Keratinocyte (primary cell): ENCODE results near the gene RHD. TPM values are rescaled to one million over a fixed set of nuclear protein-coding genes. Genes with fewer than 3 reads are reported as not detected.
"Not testable (repeated sequence)": the region's sequence is repeated elsewhere in the genome, so short reads cannot be mapped to it uniquely, and the experiment has no call there.

ENCODE experiments used
- DNase-seq: peaks from one replicate; pipeline ENCODE4 v3.0.0-alpha.2; 2011; ENCODE audit warnings: low read depth, missing footprints, low spot score
- FAIRE-seq: peaks from 2 replicates; lab custom pipeline; 2011; peaks lifted over from hg19 to GRCh38; lab: Jason Lieb, UNC
- H2AFZ ChIP-seq: 2 replicates; pipeline ENCODE4 v1.6.0; 2012; ENCODE audit warnings: low read length, control low read depth, inconsistent platforms; ENCODE audit not compliant: control insufficient read depth
- H3K27ac ChIP-seq: 2 replicates; pipeline ENCODE4 v1.5.1; 2011; ENCODE audit warnings: low read length; ENCODE audit not compliant: control insufficient read depth, insufficient read depth
- H3K27me3 ChIP-seq: 3 replicates; pipeline ENCODE4 v1.6.0; 2011; ENCODE audit warnings: low read length; ENCODE audit not compliant: control insufficient read depth, insufficient read depth; ENCODE audit errors: extremely low read depth
- H3K36me3 ChIP-seq, 2 experiments: 2 replicates in 1 of 2; 3 replicates in 1 of 2; pipeline ENCODE4 v1.5.1; 2011; ENCODE audit warnings: low read length in 2 of 2, mild to moderate bottlenecking in 1 of 2; ENCODE audit not compliant: control insufficient read depth in 2 of 2, insufficient read depth in 2 of 2; ENCODE audit errors: extremely low read depth in 1 of 2
- H3K4me1 ChIP-seq: 3 replicates; pipeline ENCODE4 v1.5.1; 2011; ENCODE audit warnings: low read length; ENCODE audit not compliant: control insufficient read depth, insufficient read depth; ENCODE audit errors: extremely low read depth
- H3K4me2 ChIP-seq: 3 replicates; pipeline ENCODE4 v1.6.0; 2011; ENCODE audit warnings: low read depth, low read length; ENCODE audit not compliant: control insufficient read depth, insufficient read depth; ENCODE audit errors: extremely low read depth
- H3K4me3 ChIP-seq, 3 experiments: fragments of 200-600 bp in 1 of 3; sonication (generic) in 1 of 3; 2 replicates in 2 of 3; 3 replicates in 1 of 3; pipeline ENCODE4 v1.5.1; 2011 to 2016; ENCODE audit warnings: low read length in 3 of 3, mild to moderate bottlenecking in 3 of 3, control low read depth in 2 of 3, inconsistent platforms in 1 of 3, low read depth in 1 of 3, mixed read lengths in 1 of 3, mixed run types in 1 of 3, moderate library complexity in 1 of 3; ENCODE audit not compliant: control insufficient read depth in 2 of 3, insufficient read depth in 2 of 3; ENCODE audit errors: extremely low read depth in 1 of 3
- H3K79me2 ChIP-seq: 2 replicates; pipeline ENCODE4 v1.6.0; 2012; ENCODE audit warnings: low read length; ENCODE audit not compliant: control insufficient read depth, insufficient read depth
- H3K9ac ChIP-seq: 3 replicates; pipeline ENCODE4 v1.6.0; 2011; ENCODE audit warnings: low read length; ENCODE audit not compliant: control insufficient read depth, insufficient read depth; ENCODE audit errors: extremely low read depth
- H3K9me1 ChIP-seq: 3 replicates; pipeline ENCODE4 v1.6.0; 2011; ENCODE audit warnings: low read length; ENCODE audit not compliant: control insufficient read depth, insufficient read depth; ENCODE audit errors: extremely low read depth
- H3K9me3 ChIP-seq: 2 replicates; pipeline ENCODE4 v1.5.1; 2012; ENCODE audit warnings: low read depth, low read length; ENCODE audit not compliant: control insufficient read depth
- H4K20me1 ChIP-seq: 3 replicates; pipeline ENCODE4 v1.6.0; 2011; ENCODE audit warnings: low read length; ENCODE audit not compliant: control insufficient read depth, insufficient read depth; ENCODE audit errors: extremely low read depth
- EZH2 ChIP-seq: IDR thresholded peaks from one replicate; pipeline ENCODE4 v1.6.1; 2012; ENCODE audit warnings: inconsistent platforms, mild to moderate bottlenecking, low read length, moderate library complexity
- dilution Hi-C: fragments of 300-500 bp; cut with MboI; formaldehyde crosslinking; loops from one replicate; pipeline ENCODE4 v1.7.0; 2020; ENCODE audit warnings: low sequenced_read_pairs; ENCODE audit not compliant: extremely low pct_ligation_motif_present
- polyA plus RNA-seq, 5 experiments: library from polyadenylated mRNA; depleted of rRNA in 3 of 5; stranded (reverse) in 3 of 5; stranded (forward) in 1 of 5; unstranded in 1 of 5; fragments of >200 nt; gene quantifications; 1 replicate in 1 of 5; 2 replicates in 3 of 5; 3 replicates in 1 of 5; pipeline versions ENCODE4 v1.2.1 to v1.2.3, GENCODE V29; 2011 to 2012; ENCODE audit warnings: missing spikeins in 2 of 5, low read depth in 1 of 5, low replicate concordance in 1 of 5
- TF ChIP-seq, protein P1 (sequence below), 3 experiments: IDR thresholded peaks in 1 of 3; conservative IDR thresholded peaks in 1 of 3; optimal IDR thresholded peaks in 1 of 3; 2 replicates in 2 of 3; 3 replicates in 1 of 3; pipeline versions ENCODE3 to v1.5.1; 2011; ENCODE audit warnings: low read length in 3 of 3, mild to moderate bottlenecking in 3 of 3, moderate library complexity in 2 of 3, control low read depth in 1 of 3, inconsistent platforms in 1 of 3; ENCODE audit not compliant: insufficient read depth in 2 of 3; ENCODE audit errors: extremely low read depth in 1 of 3

Gene RHD
- polyA plus RNA-seq, 1 donor (not counting 4 experiments of a cell fraction or from before 2014, with no cell fraction given) = not detected

- Histone ChIP-seq H2AFZ (no peak overlapping the region), H3K27ac (no peak overlapping the region), H3K27me3 (no peaks in the 10 kb centered on the region), H3K9me1 (no peaks in the 10 kb centered on the region), H4K20me1 (no peaks in the 10 kb centered on the region), H3K4me2 (no peak overlapping the region), H3K9me3 (no peaks in the 10 kb centered on the region), H3K4me1 (peaks cover 18% of the 10 kb centered on the region), H3K4me3 (no peak overlapping the region), H3K9ac (no peak overlapping the region), H3K79me2 (no peaks in the 10 kb centered on the region), H3K36me3 (peaks cover 6 to 14% of the 10 kb centered on the region in 2 experiments)
- no peak for TF ChIP-seq EZH2
- TF ChIP-seq, protein P1, sequence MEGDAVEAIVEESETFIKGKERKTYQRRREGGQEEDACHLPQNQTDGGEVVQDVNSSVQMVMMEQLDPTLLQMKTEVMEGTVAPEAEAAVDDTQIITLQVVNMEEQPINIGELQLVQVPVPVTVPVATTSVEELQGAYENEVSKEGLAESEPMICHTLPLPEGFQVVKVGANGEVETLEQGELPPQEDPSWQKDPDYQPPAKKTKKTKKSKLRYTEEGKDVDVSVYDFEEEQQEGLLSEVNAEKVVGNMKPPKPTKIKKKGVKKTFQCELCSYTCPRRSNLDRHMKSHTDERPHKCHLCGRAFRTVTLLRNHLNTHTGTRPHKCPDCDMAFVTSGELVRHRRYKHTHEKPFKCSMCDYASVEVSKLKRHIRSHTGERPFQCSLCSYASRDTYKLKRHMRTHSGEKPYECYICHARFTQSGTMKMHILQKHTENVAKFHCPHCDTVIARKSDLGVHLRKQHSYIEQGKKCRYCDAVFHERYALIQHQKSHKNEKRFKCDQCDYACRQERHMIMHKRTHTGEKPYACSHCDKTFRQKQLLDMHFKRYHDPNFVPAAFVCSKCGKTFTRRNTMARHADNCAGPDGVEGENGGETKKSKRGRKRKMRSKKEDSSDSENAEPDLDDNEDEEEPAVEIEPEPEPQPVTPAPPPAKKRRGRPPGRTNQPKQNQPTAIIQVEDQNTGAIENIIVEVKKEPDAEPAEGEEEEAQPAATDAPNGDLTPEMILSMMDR (optimal IDR thresholded peaks at IDR 0.05 in 1 of 3, IDR thresholded peaks at IDR 0.05 in 1 of 3, conservative IDR thresholded peaks at IDR 0.05 in 1 of 3; ENCODE audit: extremely low read depth in 1 of 3, insufficient read depth in 2 of 3, low read length in 3 of 3) = no peak
- FAIRE-seq (no peak), DNase-seq (no peak)
- dilution Hi-C loops = no loop called here
Measured at GRCh38 chr1:25360596-25361581, 88.6 kb downstream of the RHD start.

DNA sequence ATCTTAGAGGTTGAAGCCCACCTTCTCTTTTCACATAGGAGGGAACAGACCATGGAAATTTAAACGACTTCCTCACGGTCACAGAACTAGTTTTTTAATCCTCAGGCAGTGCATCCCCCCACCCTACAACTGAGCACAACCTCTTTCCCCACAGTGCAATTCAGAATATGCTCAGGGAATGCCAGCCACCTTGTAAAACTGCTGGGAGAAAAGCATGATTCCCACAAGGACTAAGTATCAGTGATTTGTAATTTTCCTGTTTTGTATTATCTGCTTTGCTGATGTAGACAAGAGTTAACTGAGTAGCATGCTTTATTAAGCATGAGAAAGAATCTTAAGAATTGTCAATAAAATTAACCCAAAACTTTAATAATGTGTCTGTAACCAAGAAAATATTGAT is 89.6 kb downstream of the RHD start:
- Histone ChIP-seq H2AFZ (no peak overlapping the region), H3K4me1 (peaks cover 9% of the 10 kb centered on the region), H3K27me3 (no peaks in the 10 kb centered on the region), H4K20me1 (no peaks in the 10 kb centered on the region), H3K4me3 (no peak overlapping the region), H3K27ac (no peak overlapping the region), H3K9ac (no peak overlapping the region), H3K9me3 (no peaks in the 10 kb centered on the region), H3K4me2 (no peak overlapping the region), H3K79me2 (no peaks in the 10 kb centered on the region), H3K36me3 (peaks cover 6 to 12% of the 10 kb centered on the region in 2 experiments), H3K9me1 (no peaks in the 10 kb centered on the region)
- no peak for TF ChIP-seq EZH2
- TF ChIP-seq, protein P1 (optimal IDR thresholded peaks at IDR 0.05 in 1 of 3, IDR thresholded peaks at IDR 0.05 in 1 of 3, conservative IDR thresholded peaks at IDR 0.05 in 1 of 3; ENCODE audit: extremely low read depth in 1 of 3, insufficient read depth in 2 of 3, low read length in 3 of 3) = no peak
- no peak for FAIRE-seq
- DNase-seq = no peak
- dilution Hi-C loops = no loop called here

GRCh38 chr1:25362634-25363559 is 90.6 kb downstream of the RHD start:
- H3K79me2 ChIP-seq, H4K20me1 ChIP-seq, H3K9ac ChIP-seq, DNase-seq, dilution Hi-C loops, H3K4me3 ChIP-seq, H3K27ac ChIP-seq, FAIRE-seq, H3K9me3 ChIP-seq, H3K9me1 ChIP-seq, H3K27me3 ChIP-seq, H2AFZ ChIP-seq, H3K4me1 ChIP-seq, H3K4me2 ChIP-seq: not testable (repeated sequence)
- peaks cover 6 to 12% of the 10 kb centered on the region in 2 experiments for H3K36me3 ChIP-seq
